ENCODE data around the gene TBCE.

The TBCE gene

DNA sequence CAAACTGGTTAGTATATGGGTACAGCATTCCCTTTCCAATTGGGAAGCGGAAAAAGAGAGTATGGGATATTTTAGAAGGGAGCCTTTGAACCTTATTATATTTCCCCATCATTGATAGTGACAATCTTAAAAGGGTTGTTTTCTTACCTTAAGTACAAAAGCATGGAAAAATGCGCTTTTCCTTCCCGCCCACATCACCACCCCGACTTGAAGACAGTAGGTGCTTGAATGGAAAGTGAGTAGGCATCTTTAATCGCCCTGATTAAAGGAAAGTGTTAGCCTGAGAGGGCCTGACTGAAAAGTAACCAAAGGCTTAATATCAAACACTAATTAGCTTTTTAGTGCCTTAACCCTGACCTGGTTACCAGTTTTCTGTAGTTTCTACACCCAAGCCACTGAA is 23.5 kb upstream of the TBCE start:
- TF ChIP-seq EZH2phosphoT487 (conservative IDR thresholded peaks at IDR 0.05; ENCODE audit: low read length) (no peak), CTCF (IDR thresholded peaks at IDR 0.05; ENCODE audit: insufficient read depth, low read length, poor library complexity, severe bottlenecking) (no peak)
- Histone ChIP-seq H3F3A (ENCODE audit: insufficient read depth) (no peaks in the 10 kb centered on the region), H3K9me2 (replicated peaks; ENCODE audit: insufficient read depth, low read length) (no peaks in the 10 kb centered on the region), H4K20me1 (ENCODE audit: low read depth, low read length) (no peaks in the 10 kb centered on the region), H2AFZ (ENCODE audit: low read depth, low read length, severe bottlenecking) (no peak overlapping the region), H3K36me3 (ENCODE audit: low read length) (peaks cover 6% of the 10 kb centered on the region; the same call in 1 of the 2 replicates), H3K27ac (ENCODE audit: low read depth, low read length) (no peak overlapping the region), H3K4me2 (ENCODE audit: low read depth, low read length, poor library complexity, severe bottlenecking) (no peak overlapping the region), H3K27me3 (ENCODE audit: low read length) (no peaks in the 10 kb centered on the region), H3K9me3 (ENCODE audit: insufficient read depth, low read length) (no peaks in the 10 kb centered on the region), H3K9ac (ENCODE audit: low read length) (no peak overlapping the region), H3K79me2 (ENCODE audit: insufficient read depth, low read length) (no peaks in the 10 kb centered on the region), H3K4me3 (ENCODE audit: insufficient read depth, low read length, poor library complexity, severe bottlenecking) (no peak overlapping the region)

- H3K9me3 ChIP-seq (ENCODE audit: insufficient read depth, low read length), result no peaks in the 10 kb centered on the region
- H3K27ac ChIP-seq (ENCODE audit: low read depth, low read length), result no peak overlapping the region
- no peak overlapping the region for H3K4me2 ChIP-seq (ENCODE audit: low read depth, low read length, poor library complexity, severe bottlenecking)
- H3K27me3 ChIP-seq (ENCODE audit: low read length), result no peaks in the 10 kb centered on the region
- no peak overlapping the region for H3K9ac ChIP-seq (ENCODE audit: low read length)
- no peaks in the 10 kb centered on the region for H3K9me2 ChIP-seq (replicated peaks; ENCODE audit: insufficient read depth, low read length)
- H3K4me3 ChIP-seq (ENCODE audit: insufficient read depth, low read length, poor library complexity, severe bottlenecking), result no peak overlapping the region
- H3F3A ChIP-seq (ENCODE audit: insufficient read depth), result no peaks in the 10 kb centered on the region
- no peaks in the 10 kb centered on the region for H3K36me3 ChIP-seq (ENCODE audit: low read length)
- no peaks in the 10 kb centered on the region for H3K79me2 ChIP-seq (ENCODE audit: insufficient read depth, low read length)
- no peak overlapping the region for H2AFZ ChIP-seq (ENCODE audit: low read depth, low read length, severe bottlenecking)
- no peaks in the 10 kb centered on the region for H4K20me1 ChIP-seq (ENCODE audit: low read depth, low read length)
- TF ChIP-seq CTCF (IDR thresholded peaks at IDR 0.05; ENCODE audit: insufficient read depth, low read length, poor library complexity, severe bottlenecking) (no peak), EZH2phosphoT487 (conservative IDR thresholded peaks at IDR 0.05; ENCODE audit: low read length) (no peak)
Measured at GRCh38 chr1:235351441-235351840, 15.8 kb upstream of the TBCE start.

DNA sequence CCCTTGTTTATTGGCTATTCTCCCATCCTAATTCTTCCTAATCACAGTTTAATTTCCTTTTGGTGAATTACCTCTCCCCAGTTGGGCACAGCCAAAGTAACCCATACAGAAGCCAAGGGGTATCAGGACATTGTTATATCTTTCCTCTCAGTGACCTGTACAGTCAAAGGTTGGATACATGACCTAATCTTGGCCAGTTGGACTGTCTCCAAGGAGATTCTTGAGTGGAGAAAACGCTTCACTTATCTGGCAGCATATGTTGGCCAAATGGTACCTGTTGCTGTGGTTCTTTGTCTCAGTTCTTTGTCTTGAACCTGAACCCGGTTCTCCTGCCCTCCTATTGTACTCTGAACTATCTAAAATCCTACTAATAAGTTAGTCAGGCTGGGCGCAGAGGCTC is 15.3 kb upstream of the TBCE start:
- H3K9me2 ChIP-seq (replicated peaks; ENCODE audit: insufficient read depth, low read length), result no peaks in the 10 kb centered on the region
- no peak overlapping the region for H2AFZ ChIP-seq (ENCODE audit: low read depth, low read length, severe bottlenecking)
- H3K79me2 ChIP-seq (ENCODE audit: insufficient read depth, low read length), result no peaks in the 10 kb centered on the region
- TF ChIP-seq CTCF (IDR thresholded peaks at IDR 0.05; ENCODE audit: insufficient read depth, low read length, poor library complexity, severe bottlenecking) (no peak), EZH2phosphoT487 (conservative IDR thresholded peaks at IDR 0.05; ENCODE audit: low read length) (no peak)
- no peak overlapping the region for H3K4me3 ChIP-seq (ENCODE audit: insufficient read depth, low read length, poor library complexity, severe bottlenecking)
- H3K27me3 ChIP-seq (ENCODE audit: low read length), result no peaks in the 10 kb centered on the region
- no peaks in the 10 kb centered on the region for H4K20me1 ChIP-seq (ENCODE audit: low read depth, low read length)
- no peak overlapping the region for H3K27ac ChIP-seq (ENCODE audit: low read depth, low read length)
- no peak overlapping the region for H3K4me2 ChIP-seq (ENCODE audit: low read depth, low read length, poor library complexity, severe bottlenecking)
- no peaks in the 10 kb centered on the region for H3F3A ChIP-seq (ENCODE audit: insufficient read depth)
- no peak overlapping the region for H3K9ac ChIP-seq (ENCODE audit: low read length)
- no peaks in the 10 kb centered on the region for H3K36me3 ChIP-seq (ENCODE audit: low read length)
- H3K9me3 ChIP-seq (ENCODE audit: insufficient read depth, low read length), result no peaks in the 10 kb centered on the region
